HL-60 (cell line): ENCODE measurements around the gene GZMH.

Source experiments
- CTCF ChIP-seq: IDR thresholded peaks from one replicate; pipeline ENCODE4 v1.5.1; 2011; ENCODE audit warnings: low read length, control low read depth, inconsistent platforms; ENCODE audit not compliant: insufficient read depth
- GABPA ChIP-seq: IDR thresholded peaks from 2 replicates; pipeline ENCODE4 v1.6.1; 2012; ENCODE audit warnings: low read depth
- POLR2AphosphoS5 ChIP-seq: IDR thresholded peaks from 2 replicates; pipeline ENCODE4 v1.6.1; 2012; ENCODE audit warnings: low read depth
- REST ChIP-seq: IDR thresholded peaks from 2 replicates; pipeline ENCODE4 v1.6.1; 2012; ENCODE audit warnings: low read depth; ENCODE audit not compliant: insufficient replicate concordance
- SPI1 ChIP-seq: IDR thresholded peaks from 2 replicates; pipeline ENCODE4 v1.6.1; 2012; ENCODE audit warnings: low read depth, mild to moderate bottlenecking, borderline replicate concordance

- no peak for TF ChIP-seq CTCF
- no peak for TF ChIP-seq REST
- TF ChIP-seq GABPA = no peak
- TF ChIP-seq POLR2AphosphoS5 = no peak
- TF ChIP-seq SPI1 = no peak
Measured at GRCh38 chr14:24606297-24606696, 3.2 kb downstream of the GZMH start.
